HFFc6 (cell line): ENCODE results near the gene ZNF775. TPM values are rescaled to one million over a fixed set of nuclear protein-coding genes. Genes with fewer than 3 reads are reported as not detected.

Experiments used
- DNase-seq: peaks from one replicate; pipeline ENCODE4 v3.0.0-alpha.2; 2018
- H3K27ac Mint-ChIP-seq: 2 replicates; pipeline ENCODE4 v1.8.0; 2020; ENCODE audit warnings: mild to moderate bottlenecking, mixed read lengths
- H3K27me3 Mint-ChIP-seq: 2 replicates; pipeline ENCODE4 v1.8.0; 2021; ENCODE audit warnings: mild to moderate bottlenecking, moderate library complexity, mixed read lengths; ENCODE audit not compliant: insufficient read depth
- H3K36me3 Mint-ChIP-seq: 2 replicates; pipeline ENCODE4 v1.8.0; 2021; ENCODE audit warnings: low read depth, mixed read lengths
- H3K4me1 Mint-ChIP-seq: 2 replicates; pipeline ENCODE4 v1.8.0; 2020; ENCODE audit warnings: low read depth, mixed read lengths
- H3K4me3 Mint-ChIP-seq: 2 replicates; pipeline ENCODE4 v1.8.0; 2020; ENCODE audit warnings: mild to moderate bottlenecking, moderate library complexity, mixed read lengths
- H3K9me3 Mint-ChIP-seq: 2 replicates; pipeline ENCODE4 v1.8.0; 2020; ENCODE audit warnings: mild to moderate bottlenecking, mixed read lengths
- total RNA-seq, 6 experiments: library from RNA; stranded (reverse); fragmentation: NEBNext Ultra II Directional; extraction: Animal tissue kit (Norgen Biotek cat#: 25700); gene quantifications; 2 replicates in 1 of 6; 3 replicates in 5 of 6; pipeline ENCODE4 v1.2.3, GENCODE V29; 2021
- TF ChIP-seq, protein P1 (sequence below): fragments of 200-600 bp; sonication (generic); IDR thresholded peaks from 2 replicates; pipeline ENCODE4 v1.5.0; 2021; ENCODE audit warnings: antibody characterized with exemption, mild to moderate bottlenecking

ZNF775 gene
- total RNA-seq, 6 experiments from 2014 or later, result 2.7 to 3.8 (median 2.9) TPM

- Mint-ChIP-seq H3K27ac (no peak overlapping the region), H3K36me3 (no peaks in the 10 kb centered on the region)
Measured at GRCh38 chr7:150334108-150334507, 45.0 kb upstream of the ZNF775 start.

DNA sequence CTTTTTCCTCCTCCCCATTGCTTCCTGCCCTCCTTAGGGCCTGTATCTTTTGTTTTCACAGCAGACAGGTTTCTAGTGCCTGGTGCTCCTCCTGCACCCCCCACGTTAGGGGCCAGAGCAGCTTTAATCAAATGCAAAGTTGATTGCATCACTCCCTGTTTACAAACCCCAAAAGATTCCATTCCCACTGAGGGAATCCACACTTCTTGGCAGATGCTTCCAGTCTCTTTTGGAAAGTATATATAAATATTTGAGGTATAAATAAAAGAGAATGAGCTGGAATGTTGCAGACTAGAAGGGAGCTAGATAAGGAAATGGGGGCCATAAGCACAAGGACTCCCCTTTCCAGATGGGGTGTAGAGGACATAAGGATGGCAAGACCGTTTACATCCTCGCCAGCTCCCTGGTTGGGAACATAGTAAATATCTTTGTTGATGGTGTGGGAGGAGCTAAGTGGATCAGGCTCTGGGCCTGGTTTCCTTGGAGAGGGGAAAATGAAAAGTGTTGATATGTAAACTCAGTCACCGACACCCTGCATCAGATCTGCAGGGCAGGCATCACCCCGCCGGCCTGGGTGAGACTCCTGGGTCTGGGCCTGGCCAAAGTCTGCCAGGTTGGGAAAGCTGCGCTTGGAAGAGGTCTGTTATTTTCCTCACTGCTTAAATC lies 43.9 kb upstream of the ZNF775 start:
- no peak overlapping the region for H3K27ac Mint-ChIP-seq
- no peaks in the 10 kb centered on the region for H3K36me3 Mint-ChIP-seq
- peaks cover 16% of the 10 kb centered on the region for H3K27me3 Mint-ChIP-seq
- H3K9me3 Mint-ChIP-seq, result peaks cover 5% of the 10 kb centered on the region; the same call in 1 of the 2 replicates
- no peak overlapping the region for H3K4me3 Mint-ChIP-seq
- TF ChIP-seq, protein P1, sequence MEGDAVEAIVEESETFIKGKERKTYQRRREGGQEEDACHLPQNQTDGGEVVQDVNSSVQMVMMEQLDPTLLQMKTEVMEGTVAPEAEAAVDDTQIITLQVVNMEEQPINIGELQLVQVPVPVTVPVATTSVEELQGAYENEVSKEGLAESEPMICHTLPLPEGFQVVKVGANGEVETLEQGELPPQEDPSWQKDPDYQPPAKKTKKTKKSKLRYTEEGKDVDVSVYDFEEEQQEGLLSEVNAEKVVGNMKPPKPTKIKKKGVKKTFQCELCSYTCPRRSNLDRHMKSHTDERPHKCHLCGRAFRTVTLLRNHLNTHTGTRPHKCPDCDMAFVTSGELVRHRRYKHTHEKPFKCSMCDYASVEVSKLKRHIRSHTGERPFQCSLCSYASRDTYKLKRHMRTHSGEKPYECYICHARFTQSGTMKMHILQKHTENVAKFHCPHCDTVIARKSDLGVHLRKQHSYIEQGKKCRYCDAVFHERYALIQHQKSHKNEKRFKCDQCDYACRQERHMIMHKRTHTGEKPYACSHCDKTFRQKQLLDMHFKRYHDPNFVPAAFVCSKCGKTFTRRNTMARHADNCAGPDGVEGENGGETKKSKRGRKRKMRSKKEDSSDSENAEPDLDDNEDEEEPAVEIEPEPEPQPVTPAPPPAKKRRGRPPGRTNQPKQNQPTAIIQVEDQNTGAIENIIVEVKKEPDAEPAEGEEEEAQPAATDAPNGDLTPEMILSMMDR, result no peak
- peak; percentile 21 for DNase-seq
- H3K4me1 Mint-ChIP-seq, result peaks cover 12% of the 10 kb centered on the region; the same call in 1 of the 2 replicates

More at GRCh38 chr7:150334108-150334507, 45.0 kb upstream of the ZNF775 start:
- peaks cover 7% of the 10 kb centered on the region; the same call in 1 of the 2 replicates for H3K9me3 Mint-ChIP-seq
- no peak overlapping the region for H3K4me3 Mint-ChIP-seq
- TF ChIP-seq, protein P1, result no peak
- H3K4me1 Mint-ChIP-seq, result peaks cover 6% of the 10 kb centered on the region; the same call in 1 of the 2 replicates
- H3K27me3 Mint-ChIP-seq, result peaks cover 8% of the 10 kb centered on the region
- DNase-seq, result no peak

DNA sequence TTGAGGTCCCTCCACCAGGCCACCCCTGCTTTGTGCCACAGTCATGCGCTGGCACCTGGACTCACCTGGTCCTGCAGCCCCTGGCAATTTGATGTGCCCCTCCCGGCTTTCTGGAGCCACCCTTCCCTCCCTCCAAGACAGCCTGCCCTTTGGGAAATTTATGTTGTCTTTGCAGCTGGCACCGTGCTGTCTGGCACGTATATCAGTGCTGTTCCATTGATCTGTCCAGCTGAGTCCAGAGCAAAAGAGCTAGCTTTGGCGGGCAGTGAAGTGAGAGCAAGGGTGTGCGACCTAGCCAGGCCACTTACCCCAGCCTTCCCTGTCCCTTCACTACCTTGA lies 43.4 kb upstream of the ZNF775 start:
- Mint-ChIP-seq H3K4me3 (no peak overlapping the region), H3K27ac (no peak overlapping the region), H3K36me3 (no peaks in the 10 kb centered on the region), H3K9me3 (peaks cover 5% of the 10 kb centered on the region; the same call in 1 of the 2 replicates), H3K27me3 (peaks cover 16% of the 10 kb centered on the region), H3K4me1 (peaks cover 12% of the 10 kb centered on the region; the same call in 1 of the 2 replicates)
- TF ChIP-seq, protein P1, result no peak
- no peak for DNase-seq

DNA sequence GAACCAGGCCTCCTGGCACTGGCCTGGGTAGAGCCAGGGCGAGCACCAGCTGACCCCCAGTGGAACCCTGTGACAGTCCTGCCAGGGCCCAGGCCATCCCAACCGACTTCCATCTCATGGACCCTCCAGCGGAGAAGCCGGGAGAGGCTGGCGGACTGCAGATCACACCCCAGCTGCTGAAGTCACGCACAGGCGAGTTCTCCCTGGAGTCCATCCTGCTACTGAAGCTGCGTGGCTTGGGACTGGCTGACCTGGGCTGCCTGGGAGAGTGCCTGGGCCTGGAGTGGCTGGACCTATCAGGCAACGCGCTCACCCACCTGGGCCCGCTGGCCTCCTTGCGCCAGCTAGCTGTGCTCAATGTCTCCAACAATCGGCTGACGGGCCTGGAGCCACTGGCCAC lies 42.4 kb upstream of the ZNF775 start:
- TF ChIP-seq, protein P1, result no peak
- Mint-ChIP-seq H3K4me1 (peaks cover 12% of the 10 kb centered on the region; the same call in 1 of the 2 replicates), H3K27me3 (peaks cover 19% of the 10 kb centered on the region), H3K4me3 (no peak overlapping the region), H3K27ac (no peak overlapping the region), H3K36me3 (no peaks in the 10 kb centered on the region), H3K9me3 (peaks cover 5% of the 10 kb centered on the region; the same call in 1 of the 2 replicates)
- DNase-seq, result no peak

DNA sequence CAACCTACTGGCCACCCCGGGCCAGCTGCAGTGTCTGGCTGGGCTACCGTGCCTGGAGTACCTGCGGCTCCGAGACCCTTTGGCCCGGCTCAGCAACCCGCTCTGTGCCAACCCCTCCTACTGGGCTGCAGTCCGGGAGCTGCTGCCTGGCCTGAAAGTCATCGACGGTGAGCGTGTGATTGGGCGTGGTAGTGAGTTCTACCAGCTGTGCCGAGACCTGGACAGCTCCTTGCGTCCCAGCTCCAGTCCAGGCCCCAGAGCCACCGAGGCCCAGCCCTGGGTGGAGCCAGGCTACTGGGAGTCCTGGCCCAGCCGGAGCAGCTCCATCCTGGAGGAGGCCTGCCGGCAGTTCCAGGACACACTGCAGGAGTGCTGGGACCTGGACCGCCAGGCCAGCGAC lies 42.0 kb upstream of the ZNF775 start:
- Mint-ChIP-seq H3K27me3 (peaks cover 23% of the 10 kb centered on the region), H3K4me3 (no peak overlapping the region), H3K4me1 (peaks cover 12% of the 10 kb centered on the region; the same call in 1 of the 2 replicates), H3K9me3 (peaks cover 5% of the 10 kb centered on the region; the same call in 1 of the 2 replicates), H3K27ac (no peak overlapping the region), H3K36me3 (no peaks in the 10 kb centered on the region)
- TF ChIP-seq, protein P1, result no peak
- DNase-seq, result no peak
